ENCODE results near the gene ACSS3.

DNA sequence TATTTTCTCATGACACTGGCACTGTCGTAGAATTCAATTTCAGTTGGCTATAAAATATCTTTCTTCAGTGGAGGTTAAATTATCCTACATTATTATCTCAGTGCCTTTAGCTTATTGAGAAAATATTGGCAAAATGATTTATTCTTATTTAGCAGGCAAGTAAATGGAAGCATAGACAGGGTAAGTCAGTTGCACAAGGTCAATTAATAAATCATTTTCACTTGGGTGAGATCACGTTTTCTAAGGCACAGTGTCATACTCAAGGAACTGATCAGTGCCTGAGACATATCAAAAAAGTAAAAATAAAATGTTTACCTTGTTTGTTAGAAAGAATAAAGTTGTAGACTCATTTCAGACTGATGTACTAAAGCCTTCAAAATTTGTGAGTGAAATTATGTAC lies 95.0 kb downstream of the ACSS3 start:
- TF ChIP-seq POLR2A (IDR thresholded peaks at IDR 0.05; ENCODE audit: low read depth, low read length) (no peak), SP1 (IDR thresholded peaks at IDR 0.05; ENCODE audit: low read depth, low read length) (no peak), RFX5 (IDR thresholded peaks at IDR 0.05; ENCODE audit: low read depth, low read length) (no peak), CREM (IDR thresholded peaks at IDR 0.05; ENCODE audit: low read depth) (no peak), NFYB (IDR thresholded peaks at IDR 0.05; ENCODE audit: insufficient read depth, low read depth, low read length) (no peak), MEF2B (IDR thresholded peaks at IDR 0.05; ENCODE audit: partially characterized antibody, poor library complexity, severe bottlenecking) (no peak), CHD2 (IDR thresholded peaks at IDR 0.05; ENCODE audit: borderline replicate concordance, low read depth, low read length) (no peak), MXI1 (IDR thresholded peaks at IDR 0.05; ENCODE audit: low read depth, low read length) (no peak), CBFB (IDR thresholded peaks at IDR 0.05; ENCODE audit: low read depth) (no peak), POLR2AphosphoS2 (IDR thresholded peaks at IDR 0.05; ENCODE audit: low read depth, low read length) (no peak), SREBF2 (IDR thresholded peaks at IDR 0.05; ENCODE audit: low read length) (no peak)
- TF ChIP-seq, protein P1, sequence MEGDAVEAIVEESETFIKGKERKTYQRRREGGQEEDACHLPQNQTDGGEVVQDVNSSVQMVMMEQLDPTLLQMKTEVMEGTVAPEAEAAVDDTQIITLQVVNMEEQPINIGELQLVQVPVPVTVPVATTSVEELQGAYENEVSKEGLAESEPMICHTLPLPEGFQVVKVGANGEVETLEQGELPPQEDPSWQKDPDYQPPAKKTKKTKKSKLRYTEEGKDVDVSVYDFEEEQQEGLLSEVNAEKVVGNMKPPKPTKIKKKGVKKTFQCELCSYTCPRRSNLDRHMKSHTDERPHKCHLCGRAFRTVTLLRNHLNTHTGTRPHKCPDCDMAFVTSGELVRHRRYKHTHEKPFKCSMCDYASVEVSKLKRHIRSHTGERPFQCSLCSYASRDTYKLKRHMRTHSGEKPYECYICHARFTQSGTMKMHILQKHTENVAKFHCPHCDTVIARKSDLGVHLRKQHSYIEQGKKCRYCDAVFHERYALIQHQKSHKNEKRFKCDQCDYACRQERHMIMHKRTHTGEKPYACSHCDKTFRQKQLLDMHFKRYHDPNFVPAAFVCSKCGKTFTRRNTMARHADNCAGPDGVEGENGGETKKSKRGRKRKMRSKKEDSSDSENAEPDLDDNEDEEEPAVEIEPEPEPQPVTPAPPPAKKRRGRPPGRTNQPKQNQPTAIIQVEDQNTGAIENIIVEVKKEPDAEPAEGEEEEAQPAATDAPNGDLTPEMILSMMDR (IDR thresholded peaks at IDR 0.05 in 2 of 3, conservative IDR thresholded peaks at IDR 0.05 in 1 of 3; ENCODE audit: control insufficient read depth in 2 of 3, extremely low read depth in 1 of 3, insufficient read depth in 1 of 3, low read depth in 3 of 3, low read length in 3 of 3): no peak
